SU-DHL-6 (cell line): ENCODE results near the gene APPL2.

Source experiments
- CTCF ChIP-seq: fragments of 200-600 bp; sonication (generic); IDR thresholded peaks from one replicate; pipeline ENCODE4 v1.5.1; 2017; ENCODE audit warnings: antibody characterized with exemption, mild to moderate bottlenecking, low read length, moderate library complexity; ENCODE audit not compliant: insufficient read depth, poor library complexity, severe bottlenecking
- EZH2phosphoT487 ChIP-seq: fragments of 200-600 bp; sonication (generic), shearing (Covaris generic); conservative IDR thresholded peaks from 2 replicates; pipeline ENCODE4 v1.6.1; 2018; ENCODE audit warnings: mild to moderate bottlenecking, antibody characterized with exemption, low read length, moderate library complexity, mixed read lengths

- TF ChIP-seq CTCF (no peak), EZH2phosphoT487 (no peak)
Measured at GRCh38 chr12:105261010-105261409, 25.0 kb upstream of the APPL2 start.
